Gastrocnemius medialis (tissue), 4 donors: ENCODE measurements around the gene KCNAB3.

Experiments
- CTCF ChIP-seq, 5 experiments: fragments of 450-650 bp in 3 of 5; fragments of 200-600 bp in 2 of 5; sonication (generic) in 2 of 5; IDR thresholded peaks in 4 of 5; conservative IDR thresholded peaks in 1 of 5; 1 replicate in 4 of 5; 2 replicates in 1 of 5; pipeline ENCODE4 v1.5.1; 2016 to 2019; ENCODE audit warnings: antibody characterized with exemption in 5 of 5, mild to moderate bottlenecking in 3 of 5, moderate library complexity in 3 of 5
- POLR2A ChIP-seq, 2 donors: fragments of 450-650 bp; IDR thresholded peaks; one replicate each; pipeline ENCODE4 v1.6.1; 2017; ENCODE audit warnings: antibody characterized with exemption in 2 of 2, mild to moderate bottlenecking in 2 of 2, moderate library complexity in 2 of 2

- TF ChIP-seq CTCF (IDR thresholded peaks at IDR 0.05 in 4 of 5, conservative IDR thresholded peaks at IDR 0.05 in 1 of 5) (no peak), POLR2A (IDR thresholded peaks at IDR 0.05) (no peak)
Measured at GRCh38 chr17:7922269-7922844, 7.3 kb downstream of the KCNAB3 start.
